K562 (cell line): ENCODE measurements around the gene TECPR1. TPM values are rescaled to one million over a fixed set of nuclear protein-coding genes. Genes with fewer than 3 reads are reported as not detected.

ENCODE experiments used
- ELF1 ChIP-seq: fragments of 200-800 bp; sonication (Bioruptor generic); IDR thresholded peaks from 2 replicates; pipeline ENCODE4 v1.6.1; 2016; ENCODE audit warnings: missing genetic modification characterization, missing compliant biosample characterization
- RB1 ChIP-seq: fragments of 450-650 bp; IDR thresholded peaks from 2 replicates; pipeline ENCODE4 v1.6.1; 2017; ENCODE audit warnings: low read depth, mild to moderate bottlenecking
- ZNF165 ChIP-seq: fragments of 250-450 bp; sonication (Bioruptor Pico); IDR thresholded peaks from 2 replicates; pipeline ENCODE4 v1.4.0; 2020; ENCODE audit warnings: borderline replicate concordance
- polyA plus RNA-seq, 8 experiments: library from polyadenylated mRNA; depleted of rRNA in 4 of 8; stranded (reverse) in 5 of 8; unstranded in 3 of 8; fragments of >200 nt; fragmentation: Nextera tagmentation in 2 of 8; fragmentation: Illumina TruSeq in 1 of 8; extraction: Ambion mirVana in 2 of 8; extraction: Trizol in 1 of 8; gene quantifications; 2 replicates each; pipeline versions ENCODE4 v1.2.1 to v1.2.3, GENCODE V29; 2011 to 2014; ENCODE audit warnings: inconsistent platforms in 1 of 8, missing spikeins in 1 of 8
- total RNA-seq, 7 experiments: library from RNA; depleted of rRNA in 6 of 7; stranded (reverse); fragments of >200 nt in 6 of 7; fragmentation: Illumina TruSeq in 2 of 7; extraction: Trizol in 2 of 7; gene quantifications; 2 replicates each; pipeline versions ENCODE4 v1.2.1 to v1.2.3, GENCODE V29; 2011 to 2021; ENCODE audit warnings: low replicate concordance in 1 of 7
- TF ChIP-seq, protein P1 (sequence below): sonication (generic); formaldehyde crosslinking; IDR thresholded peaks from 2 replicates; pipeline ENCODE4 v1.8.1; 2023; ENCODE audit warnings: missing genetic modification reagents, mild to moderate bottlenecking, borderline replicate concordance
- TF ChIP-seq, protein P2 (sequence below), 3 experiments: fragments of 200-800 bp in 1 of 3; sonication (Bioruptor generic) in 1 of 3; sonication (generic) in 1 of 3; formaldehyde crosslinking in 1 of 3; IDR thresholded peaks; 2 replicates each; pipeline versions ENCODE4 v1.6.1 to v1.8.0; 2016 to 2022; ENCODE audit warnings: mild to moderate bottlenecking in 2 of 3, missing compliant biosample characterization in 2 of 3, missing genetic modification characterization in 2 of 3, missing genetic modification reagents in 1 of 3
- TF ChIP-seq, protein P3 (sequence below): sonication (generic); formaldehyde crosslinking; IDR thresholded peaks from 2 replicates; pipeline ENCODE4 v1.8.0; 2023; ENCODE audit warnings: mild to moderate bottlenecking, missing genetic modification reagents

The TECPR1 gene
- total and polyA plus RNA-seq, 9 of the 15 experiments (the other 6 are each of a cell fraction or from before 2014, with no cell fraction given): 0.17 to 15.0 (median 2.2) TPM

DNA sequence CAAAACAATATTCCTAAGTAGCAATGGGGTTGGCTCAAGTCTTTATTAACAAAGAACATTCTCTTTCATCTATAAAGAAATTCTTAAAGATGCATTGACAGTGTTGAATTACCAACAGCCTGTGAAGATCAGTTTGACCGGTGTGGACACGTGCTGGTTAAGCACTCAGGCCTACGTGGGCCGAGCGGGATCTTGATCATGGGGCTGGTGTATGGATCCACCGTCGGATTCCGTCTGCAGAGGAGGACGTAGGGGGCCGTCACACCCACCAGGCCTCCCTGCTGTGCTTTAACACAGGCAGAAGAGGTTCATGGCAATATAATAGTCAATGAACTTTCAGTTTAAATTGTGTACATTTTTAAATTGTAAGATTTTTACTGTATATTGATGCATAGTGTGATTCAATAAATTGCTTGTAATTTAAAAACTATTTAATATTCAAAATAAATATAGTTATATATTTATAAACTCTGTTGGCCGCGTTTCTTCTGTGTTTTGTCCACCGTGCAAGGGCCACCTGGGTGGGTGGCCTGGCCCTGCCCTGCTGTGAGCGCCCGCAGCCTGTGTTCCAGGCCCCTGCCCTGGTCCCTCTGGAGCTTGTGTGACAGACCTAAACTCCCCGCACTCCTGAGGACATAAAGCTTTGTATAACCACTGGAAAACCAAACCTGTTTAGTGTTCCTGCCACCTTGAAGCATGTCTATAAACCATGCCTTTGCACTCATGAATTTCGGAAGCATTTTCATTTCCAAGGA is 42.7 kb downstream of the TECPR1 start (continued):
- TF ChIP-seq, protein P1, sequence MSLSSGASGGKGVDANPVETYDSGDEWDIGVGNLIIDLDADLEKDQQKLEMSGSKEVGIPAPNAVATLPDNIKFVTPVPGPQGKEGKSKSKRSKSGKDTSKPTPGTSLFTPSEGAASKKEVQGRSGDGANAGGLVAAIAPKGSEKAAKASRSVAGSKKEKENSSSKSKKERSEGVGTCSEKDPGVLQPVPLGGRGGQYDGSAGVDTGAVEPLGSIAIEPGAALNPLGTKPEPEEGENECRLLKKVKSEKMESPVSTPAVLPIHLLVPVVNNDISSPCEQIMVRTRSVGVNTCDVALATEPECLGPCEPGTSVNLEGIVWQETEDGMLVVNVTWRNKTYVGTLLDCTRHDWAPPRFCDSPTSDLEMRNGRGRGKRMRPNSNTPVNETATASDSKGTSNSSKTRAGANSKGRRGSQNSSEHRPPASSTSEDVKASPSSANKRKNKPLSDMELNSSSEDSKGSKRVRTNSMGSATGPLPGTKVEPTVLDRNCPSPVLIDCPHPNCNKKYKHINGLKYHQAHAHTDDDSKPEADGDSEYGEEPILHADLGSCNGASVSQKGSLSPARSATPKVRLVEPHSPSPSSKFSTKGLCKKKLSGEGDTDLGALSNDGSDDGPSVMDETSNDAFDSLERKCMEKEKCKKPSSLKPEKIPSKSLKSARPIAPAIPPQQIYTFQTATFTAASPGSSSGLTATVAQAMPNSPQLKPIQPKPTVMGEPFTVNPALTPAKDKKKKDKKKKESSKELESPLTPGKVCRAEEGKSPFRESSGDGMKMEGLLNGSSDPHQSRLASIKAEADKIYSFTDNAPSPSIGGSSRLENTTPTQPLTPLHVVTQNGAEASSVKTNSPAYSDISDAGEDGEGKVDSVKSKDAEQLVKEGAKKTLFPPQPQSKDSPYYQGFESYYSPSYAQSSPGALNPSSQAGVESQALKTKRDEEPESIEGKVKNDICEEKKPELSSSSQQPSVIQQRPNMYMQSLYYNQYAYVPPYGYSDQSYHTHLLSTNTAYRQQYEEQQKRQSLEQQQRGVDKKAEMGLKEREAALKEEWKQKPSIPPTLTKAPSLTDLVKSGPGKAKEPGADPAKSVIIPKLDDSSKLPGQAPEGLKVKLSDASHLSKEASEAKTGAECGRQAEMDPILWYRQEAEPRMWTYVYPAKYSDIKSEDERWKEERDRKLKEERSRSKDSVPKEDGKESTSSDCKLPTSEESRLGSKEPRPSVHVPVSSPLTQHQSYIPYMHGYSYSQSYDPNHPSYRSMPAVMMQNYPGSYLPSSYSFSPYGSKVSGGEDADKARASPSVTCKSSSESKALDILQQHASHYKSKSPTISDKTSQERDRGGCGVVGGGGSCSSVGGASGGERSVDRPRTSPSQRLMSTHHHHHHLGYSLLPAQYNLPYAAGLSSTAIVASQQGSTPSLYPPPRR: no peak
- TF ChIP-seq, protein P2, sequence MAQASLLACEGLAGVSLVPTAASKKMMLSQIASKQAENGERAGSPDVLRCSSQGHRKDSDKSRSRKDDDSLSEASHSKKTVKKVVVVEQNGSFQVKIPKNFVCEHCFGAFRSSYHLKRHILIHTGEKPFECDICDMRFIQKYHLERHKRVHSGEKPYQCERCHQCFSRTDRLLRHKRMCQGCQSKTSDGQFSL (CRISPR knock-in tag; IDR thresholded peaks at IDR 0.05): no peak
- TF ChIP-seq, protein P2 (tag; IDR thresholded peaks at IDR 0.05): no peak
- TF ChIP-seq RB1 (no peak), ZNF165 (CRISPR knock-in tag) (no peak), ELF1 (tag) (no peak)
- TF ChIP-seq, protein P3, sequence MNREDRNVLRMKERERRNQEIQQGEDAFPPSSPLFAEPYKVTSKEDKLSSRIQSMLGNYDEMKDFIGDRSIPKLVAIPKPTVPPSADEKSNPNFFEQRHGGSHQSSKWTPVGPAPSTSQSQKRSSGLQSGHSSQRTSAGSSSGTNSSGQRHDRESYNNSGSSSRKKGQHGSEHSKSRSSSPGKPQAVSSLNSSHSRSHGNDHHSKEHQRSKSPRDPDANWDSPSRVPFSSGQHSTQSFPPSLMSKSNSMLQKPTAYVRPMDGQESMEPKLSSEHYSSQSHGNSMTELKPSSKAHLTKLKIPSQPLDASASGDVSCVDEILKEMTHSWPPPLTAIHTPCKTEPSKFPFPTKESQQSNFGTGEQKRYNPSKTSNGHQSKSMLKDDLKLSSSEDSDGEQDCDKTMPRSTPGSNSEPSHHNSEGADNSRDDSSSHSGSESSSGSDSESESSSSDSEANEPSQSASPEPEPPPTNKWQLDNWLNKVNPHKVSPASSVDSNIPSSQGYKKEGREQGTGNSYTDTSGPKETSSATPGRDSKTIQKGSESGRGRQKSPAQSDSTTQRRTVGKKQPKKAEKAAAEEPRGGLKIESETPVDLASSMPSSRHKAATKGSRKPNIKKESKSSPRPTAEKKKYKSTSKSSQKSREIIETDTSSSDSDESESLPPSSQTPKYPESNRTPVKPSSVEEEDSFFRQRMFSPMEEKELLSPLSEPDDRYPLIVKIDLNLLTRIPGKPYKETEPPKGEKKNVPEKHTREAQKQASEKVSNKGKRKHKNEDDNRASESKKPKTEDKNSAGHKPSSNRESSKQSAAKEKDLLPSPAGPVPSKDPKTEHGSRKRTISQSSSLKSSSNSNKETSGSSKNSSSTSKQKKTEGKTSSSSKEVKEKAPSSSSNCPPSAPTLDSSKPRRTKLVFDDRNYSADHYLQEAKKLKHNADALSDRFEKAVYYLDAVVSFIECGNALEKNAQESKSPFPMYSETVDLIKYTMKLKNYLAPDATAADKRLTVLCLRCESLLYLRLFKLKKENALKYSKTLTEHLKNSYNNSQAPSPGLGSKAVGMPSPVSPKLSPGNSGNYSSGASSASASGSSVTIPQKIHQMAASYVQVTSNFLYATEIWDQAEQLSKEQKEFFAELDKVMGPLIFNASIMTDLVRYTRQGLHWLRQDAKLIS (CRISPR knock-in tag): no peak
